ENCODE results near the gene ADGRA1.

Gene ADGRA1

DNA sequence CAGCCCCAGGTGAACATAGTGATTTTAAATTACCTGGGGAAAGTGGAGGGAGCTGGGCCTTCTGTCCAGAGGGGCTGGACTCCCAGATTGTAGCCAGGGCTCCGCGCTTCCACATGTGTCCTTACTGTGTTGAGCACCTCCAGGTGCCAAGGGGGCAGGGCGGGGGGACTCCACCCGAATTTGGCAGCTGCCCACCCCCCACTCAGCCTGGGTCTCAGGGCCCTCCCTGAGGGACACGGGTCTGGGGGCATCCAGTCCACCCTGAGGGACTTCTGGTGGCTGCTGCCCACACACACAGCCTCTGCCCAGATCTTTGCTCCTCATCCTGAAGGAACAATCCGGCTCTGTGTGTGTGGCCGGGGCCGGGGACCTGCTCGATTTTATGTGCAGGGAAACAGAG lies 28.2 kb upstream of the ADGRA1 start:
- H3K4me1 ChIP-seq (ENCODE audit: low read length) = no peaks in the 10 kb centered on the region

DNA sequence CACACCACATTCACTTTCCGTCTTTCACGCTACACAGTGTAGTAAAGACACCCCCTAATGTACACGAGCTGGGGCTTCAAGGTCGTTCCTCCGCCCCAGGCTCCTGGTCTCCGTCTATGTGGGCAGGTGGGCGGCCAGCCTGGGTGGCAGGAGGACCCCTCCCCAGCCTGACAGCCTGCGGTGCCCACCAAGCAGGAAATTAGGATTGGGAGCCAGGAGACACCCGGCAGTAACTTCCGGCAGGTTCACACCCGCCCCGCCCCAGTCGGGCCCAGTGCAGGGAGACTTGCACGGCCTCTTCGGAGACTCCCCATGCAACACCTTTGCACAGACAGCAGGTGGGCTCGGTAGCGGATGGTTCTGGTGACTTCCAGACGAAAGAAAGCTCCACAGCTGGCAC lies 27.7 kb upstream of the ADGRA1 start:
- Histone ChIP-seq H3F3A (ENCODE audit: insufficient read depth, low read length) (no peaks in the 10 kb centered on the region), H2AFZ (ENCODE audit: low read length) (no peak overlapping the region), H3K4me2 (ENCODE audit: low read depth, low read length) (no peak overlapping the region), H3K36me3 (replicated peaks; ENCODE audit: insufficient read depth, low read length) (no peaks in the 10 kb centered on the region), H3K4me1 (ENCODE audit: low read length) (no peaks in the 10 kb centered on the region), H3K27ac (ENCODE audit: low read length) (no peak overlapping the region), H3K9ac (ENCODE audit: low read length) (no peak overlapping the region), H3K9me3 (replicated peaks; ENCODE audit: insufficient read depth, low read length) (no peaks in the 10 kb centered on the region), H3K79me2 (ENCODE audit: low read length) (no peaks in the 10 kb centered on the region), H3K4me3 (ENCODE audit: low read length) (no peak overlapping the region), H4K20me1 (ENCODE audit: insufficient read depth, low read length) (no peaks in the 10 kb centered on the region), H3K9me2 (replicated peaks; ENCODE audit: insufficient read depth, low read length) (no peaks in the 10 kb centered on the region), H3K27me3 (replicated peaks; ENCODE audit: insufficient read depth, low read length) (peaks cover 57% of the 10 kb centered on the region)
- no peak for TF ChIP-seq EZH2phosphoT487 (IDR thresholded peaks at IDR 0.05; ENCODE audit: low read length)
- no peak for TF ChIP-seq EZH2 (optimal IDR thresholded peaks at IDR 0.05; ENCODE audit: low read depth, low read length)
- TF ChIP-seq, protein P1, sequence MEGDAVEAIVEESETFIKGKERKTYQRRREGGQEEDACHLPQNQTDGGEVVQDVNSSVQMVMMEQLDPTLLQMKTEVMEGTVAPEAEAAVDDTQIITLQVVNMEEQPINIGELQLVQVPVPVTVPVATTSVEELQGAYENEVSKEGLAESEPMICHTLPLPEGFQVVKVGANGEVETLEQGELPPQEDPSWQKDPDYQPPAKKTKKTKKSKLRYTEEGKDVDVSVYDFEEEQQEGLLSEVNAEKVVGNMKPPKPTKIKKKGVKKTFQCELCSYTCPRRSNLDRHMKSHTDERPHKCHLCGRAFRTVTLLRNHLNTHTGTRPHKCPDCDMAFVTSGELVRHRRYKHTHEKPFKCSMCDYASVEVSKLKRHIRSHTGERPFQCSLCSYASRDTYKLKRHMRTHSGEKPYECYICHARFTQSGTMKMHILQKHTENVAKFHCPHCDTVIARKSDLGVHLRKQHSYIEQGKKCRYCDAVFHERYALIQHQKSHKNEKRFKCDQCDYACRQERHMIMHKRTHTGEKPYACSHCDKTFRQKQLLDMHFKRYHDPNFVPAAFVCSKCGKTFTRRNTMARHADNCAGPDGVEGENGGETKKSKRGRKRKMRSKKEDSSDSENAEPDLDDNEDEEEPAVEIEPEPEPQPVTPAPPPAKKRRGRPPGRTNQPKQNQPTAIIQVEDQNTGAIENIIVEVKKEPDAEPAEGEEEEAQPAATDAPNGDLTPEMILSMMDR (IDR thresholded peaks at IDR 0.05; ENCODE audit: low read length) = no peak
- DNase-seq = no peak

More for the DNA sequence above, 28.2 kb upstream of the ADGRA1 start:
- no peaks in the 10 kb centered on the region for H4K20me1 ChIP-seq (ENCODE audit: insufficient read depth, low read length)
- peaks cover 57% of the 10 kb centered on the region for H3K27me3 ChIP-seq (replicated peaks; ENCODE audit: insufficient read depth, low read length)
- no peaks in the 10 kb centered on the region for H3K9me3 ChIP-seq (replicated peaks; ENCODE audit: insufficient read depth, low read length)
- no peak overlapping the region for H3K4me2 ChIP-seq (ENCODE audit: low read depth, low read length)
- H3K27ac ChIP-seq (ENCODE audit: low read length) = no peak overlapping the region
- no peaks in the 10 kb centered on the region for H3K79me2 ChIP-seq (ENCODE audit: low read length)
- no peak overlapping the region for H2AFZ ChIP-seq (ENCODE audit: low read length)
- H3K36me3 ChIP-seq (replicated peaks; ENCODE audit: insufficient read depth, low read length) = no peaks in the 10 kb centered on the region
- H3K9ac ChIP-seq (ENCODE audit: low read length) = no peak overlapping the region
- no peaks in the 10 kb centered on the region for H3F3A ChIP-seq (ENCODE audit: insufficient read depth, low read length)
- H3K9me2 ChIP-seq (replicated peaks; ENCODE audit: insufficient read depth, low read length) = no peaks in the 10 kb centered on the region
- TF ChIP-seq EZH2 (optimal IDR thresholded peaks at IDR 0.05; ENCODE audit: low read depth, low read length) (no peak), EZH2phosphoT487 (IDR thresholded peaks at IDR 0.05; ENCODE audit: low read length) (no peak)
- TF ChIP-seq, protein P1 (IDR thresholded peaks at IDR 0.05; ENCODE audit: low read length) = no peak
- H3K4me3 ChIP-seq (ENCODE audit: low read length) = no peak overlapping the region
- DNase-seq = no peak

DNA sequence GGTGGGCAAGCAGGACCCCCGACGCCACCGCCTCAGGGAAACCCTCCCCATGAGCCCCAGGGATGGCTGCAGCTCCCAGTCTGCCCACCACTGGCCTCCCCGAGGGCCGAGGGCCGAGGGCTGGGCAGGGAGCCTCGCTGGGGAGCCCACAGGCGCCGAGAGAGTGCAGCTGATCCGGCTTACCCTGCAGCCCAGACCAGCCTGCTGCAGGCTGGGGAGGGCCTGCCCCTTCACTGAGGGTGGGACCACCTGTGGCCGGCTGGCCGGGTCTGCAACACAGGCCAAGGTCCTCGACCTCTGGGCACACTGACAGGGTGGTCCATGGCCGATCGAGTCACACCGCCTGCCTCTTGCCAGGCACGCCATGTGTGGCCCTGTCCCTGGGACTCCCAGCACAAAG lies 27.3 kb upstream of the ADGRA1 start:
- H3K4me3 ChIP-seq (ENCODE audit: low read length) = no peak overlapping the region
- H3K9me3 ChIP-seq (replicated peaks; ENCODE audit: insufficient read depth, low read length) = no peaks in the 10 kb centered on the region
- H3K27ac ChIP-seq (ENCODE audit: low read length) = no peak overlapping the region
- no peak for TF ChIP-seq EZH2phosphoT487 (IDR thresholded peaks at IDR 0.05; ENCODE audit: low read length)
- TF ChIP-seq, protein P1 (IDR thresholded peaks at IDR 0.05; ENCODE audit: low read length) = no peak
- no peak for TF ChIP-seq EZH2 (optimal IDR thresholded peaks at IDR 0.05; ENCODE audit: low read depth, low read length)
- DNase-seq = no peak
- H3K9me2 ChIP-seq (replicated peaks; ENCODE audit: insufficient read depth, low read length) = no peaks in the 10 kb centered on the region
- no peaks in the 10 kb centered on the region for H3K36me3 ChIP-seq (replicated peaks; ENCODE audit: insufficient read depth, low read length)
- H3K4me2 ChIP-seq (ENCODE audit: low read depth, low read length) = no peak overlapping the region
- no peaks in the 10 kb centered on the region for H3F3A ChIP-seq (ENCODE audit: insufficient read depth, low read length)
- no peak overlapping the region for H3K9ac ChIP-seq (ENCODE audit: low read length)
- H4K20me1 ChIP-seq (ENCODE audit: insufficient read depth, low read length) = no peaks in the 10 kb centered on the region
- H2AFZ ChIP-seq (ENCODE audit: low read length) = no peak overlapping the region
- H3K27me3 ChIP-seq (replicated peaks; ENCODE audit: insufficient read depth, low read length) = peaks cover 57% of the 10 kb centered on the region
- no peaks in the 10 kb centered on the region for H3K4me1 ChIP-seq (ENCODE audit: low read length)
- no peaks in the 10 kb centered on the region for H3K79me2 ChIP-seq (ENCODE audit: low read length)

All from MM.1S (cell line).